GM18867 (cell line): Measurements from ENCODE around the gene FAM181B.
A peak's percentile ranks its signal among the peaks of the same experiment; 100 is the strongest.
"Not testable (repeated sequence)": the region's sequence is repeated elsewhere in the genome, so short reads cannot be mapped to it uniquely, and the experiment has no call there.

Experiments used
- ATAC-seq: cut with Tn5 transposase; IDR thresholded peaks from one replicate; pipeline ENCODE4 v1.9.1; 2021; ENCODE audit warnings: mild to moderate bottlenecking, moderate library complexity; ENCODE audit not compliant: unreplicated experiment

Gene FAM181B

GRCh38 chr11:82732734-82733443 is 775 bp downstream of the FAM181B start:
- peak; percentile 5 for ATAC-seq

- no peak for ATAC-seq
These were observed 1.3 kb downstream of the FAM181B start for GRCh38 chr11:82732348-82732733.

- ATAC-seq, result no peak
These were observed 1.9 kb downstream of the FAM181B start for GRCh38 chr11:82731691-82732277.

- no peak for ATAC-seq
These were observed 2.9 kb downstream of the FAM181B start for GRCh38 chr11:82730754-82731153.

GRCh38 chr11:82730286-82730685 is 3.4 kb downstream of the FAM181B start:
- ATAC-seq, result no peak

- no peak for ATAC-seq
These were observed 9.6 kb downstream of the FAM181B start for GRCh38 chr11:82724026-82724425.

GRCh38 chr11:82722231-82722630 is 11.4 kb downstream of the FAM181B start:
- ATAC-seq, result no peak

GRCh38 chr11:82720267-82721065 is 13.2 kb downstream of the FAM181B start:
- no peak for ATAC-seq

GRCh38 chr11:82719361-82720105 is 14.1 kb downstream of the FAM181B start:
- no peak for ATAC-seq

GRCh38 chr11:82718821-82719220 is 14.8 kb downstream of the FAM181B start:
- no peak for ATAC-seq

- ATAC-seq, result peak; percentile 71
These were observed 15.4 kb downstream of the FAM181B start for GRCh38 chr11:82718307-82718706.

- ATAC-seq, result no peak
These were observed 19.1 kb downstream of the FAM181B start for GRCh38 chr11:82714346-82715174.

- ATAC-seq, result no peak
These were observed 22.0 kb downstream of the FAM181B start for GRCh38 chr11:82711648-82712047.

GRCh38 chr11:82703796-82704195 is 29.9 kb downstream of the FAM181B start:
- no peak for ATAC-seq

- no peak for ATAC-seq
These were observed 30.4 kb downstream of the FAM181B start for GRCh38 chr11:82703226-82703625.

GRCh38 chr11:82701847-82702520 is 31.7 kb downstream of the FAM181B start:
- ATAC-seq, result peak; percentile 65

GRCh38 chr11:82698576-82699352 is 34.9 kb downstream of the FAM181B start:
- no peak for ATAC-seq

- ATAC-seq, result no peak
These were observed 40.7 kb downstream of the FAM181B start for GRCh38 chr11:82692981-82693380.

GRCh38 chr11:82689347-82689746 is 44.3 kb downstream of the FAM181B start:
- not testable (repeated sequence) for ATAC-seq
